ENCODE measurements around the gene CLIC5. TPM values are rescaled to one million over a fixed set of nuclear protein-coding genes. Genes with fewer than 3 reads are reported as not detected.

The CLIC5 gene
- total RNA-seq, 1 donor, result not detected

GRCh38 chr6:45982280-45983036, 33.2 kb downstream of the CLIC5 start:
- TF ChIP-seq, protein P1, sequence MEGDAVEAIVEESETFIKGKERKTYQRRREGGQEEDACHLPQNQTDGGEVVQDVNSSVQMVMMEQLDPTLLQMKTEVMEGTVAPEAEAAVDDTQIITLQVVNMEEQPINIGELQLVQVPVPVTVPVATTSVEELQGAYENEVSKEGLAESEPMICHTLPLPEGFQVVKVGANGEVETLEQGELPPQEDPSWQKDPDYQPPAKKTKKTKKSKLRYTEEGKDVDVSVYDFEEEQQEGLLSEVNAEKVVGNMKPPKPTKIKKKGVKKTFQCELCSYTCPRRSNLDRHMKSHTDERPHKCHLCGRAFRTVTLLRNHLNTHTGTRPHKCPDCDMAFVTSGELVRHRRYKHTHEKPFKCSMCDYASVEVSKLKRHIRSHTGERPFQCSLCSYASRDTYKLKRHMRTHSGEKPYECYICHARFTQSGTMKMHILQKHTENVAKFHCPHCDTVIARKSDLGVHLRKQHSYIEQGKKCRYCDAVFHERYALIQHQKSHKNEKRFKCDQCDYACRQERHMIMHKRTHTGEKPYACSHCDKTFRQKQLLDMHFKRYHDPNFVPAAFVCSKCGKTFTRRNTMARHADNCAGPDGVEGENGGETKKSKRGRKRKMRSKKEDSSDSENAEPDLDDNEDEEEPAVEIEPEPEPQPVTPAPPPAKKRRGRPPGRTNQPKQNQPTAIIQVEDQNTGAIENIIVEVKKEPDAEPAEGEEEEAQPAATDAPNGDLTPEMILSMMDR (IDR thresholded peaks at IDR 0.05; ENCODE audit: insufficient read depth, low read depth, low read length), result no peak
- H3K4me3 ChIP-seq (ENCODE audit: low read depth, low read length), result no peak overlapping the region
- DNase-seq (ENCODE audit: low read depth), result no peak

DNA sequence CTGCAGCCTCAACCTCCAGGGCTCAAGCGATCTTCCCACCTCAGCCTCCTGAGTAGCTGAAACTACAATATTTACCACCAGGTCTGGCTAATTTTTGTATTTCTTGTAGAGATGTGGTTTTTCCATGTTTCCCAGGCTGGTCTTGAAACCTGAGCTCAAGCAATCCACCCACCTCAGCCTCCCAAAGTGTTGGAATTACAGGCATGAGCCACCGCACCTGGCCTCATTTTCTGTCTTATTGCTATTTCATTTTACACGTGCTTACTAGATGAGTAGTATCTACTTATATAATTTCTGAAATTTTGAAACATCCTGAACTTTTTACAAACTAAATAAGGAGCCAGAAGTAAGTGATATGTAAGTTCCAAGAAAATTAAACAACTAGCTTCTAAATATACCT, 34.6 kb downstream of the CLIC5 start:
- TF ChIP-seq, protein P1 (IDR thresholded peaks at IDR 0.05; ENCODE audit: insufficient read depth, low read depth, low read length), result no peak
- no peak for DNase-seq (ENCODE audit: low read depth)
- no peak overlapping the region for H3K4me3 ChIP-seq (ENCODE audit: low read depth, low read length)

DNA sequence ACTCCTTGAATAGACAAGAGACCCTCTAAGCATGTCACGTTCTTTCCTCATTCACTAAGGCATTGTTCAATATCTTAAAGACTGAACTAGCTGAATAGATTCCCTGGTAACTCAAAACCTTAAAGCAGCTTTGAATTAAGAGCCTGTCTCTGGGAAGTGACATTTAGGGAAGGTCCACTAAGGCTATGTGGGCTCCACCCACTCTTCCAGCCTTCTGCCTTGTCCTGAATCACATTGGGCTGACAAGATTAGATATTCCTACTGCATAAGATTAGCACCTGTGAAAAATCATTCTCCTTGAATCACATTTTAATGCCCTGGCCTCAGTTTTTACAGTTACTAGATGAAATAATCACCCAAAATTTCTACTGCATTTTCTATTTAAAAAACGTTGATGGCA, 36.3 kb downstream of the CLIC5 start:
- no peak overlapping the region for H3K4me3 ChIP-seq (ENCODE audit: low read depth, low read length)
- TF ChIP-seq, protein P1 (IDR thresholded peaks at IDR 0.05; ENCODE audit: insufficient read depth, low read depth, low read length), result no peak
- no peak for DNase-seq (ENCODE audit: low read depth)

GRCh38 chr6:45974596-45974995, 41.1 kb downstream of the CLIC5 start:
- TF ChIP-seq, protein P1 (IDR thresholded peaks at IDR 0.05; ENCODE audit: insufficient read depth, low read depth, low read length), result no peak
- H3K4me3 ChIP-seq (ENCODE audit: low read depth, low read length), result no peak overlapping the region
- no peak for DNase-seq (ENCODE audit: low read depth)

DNA sequence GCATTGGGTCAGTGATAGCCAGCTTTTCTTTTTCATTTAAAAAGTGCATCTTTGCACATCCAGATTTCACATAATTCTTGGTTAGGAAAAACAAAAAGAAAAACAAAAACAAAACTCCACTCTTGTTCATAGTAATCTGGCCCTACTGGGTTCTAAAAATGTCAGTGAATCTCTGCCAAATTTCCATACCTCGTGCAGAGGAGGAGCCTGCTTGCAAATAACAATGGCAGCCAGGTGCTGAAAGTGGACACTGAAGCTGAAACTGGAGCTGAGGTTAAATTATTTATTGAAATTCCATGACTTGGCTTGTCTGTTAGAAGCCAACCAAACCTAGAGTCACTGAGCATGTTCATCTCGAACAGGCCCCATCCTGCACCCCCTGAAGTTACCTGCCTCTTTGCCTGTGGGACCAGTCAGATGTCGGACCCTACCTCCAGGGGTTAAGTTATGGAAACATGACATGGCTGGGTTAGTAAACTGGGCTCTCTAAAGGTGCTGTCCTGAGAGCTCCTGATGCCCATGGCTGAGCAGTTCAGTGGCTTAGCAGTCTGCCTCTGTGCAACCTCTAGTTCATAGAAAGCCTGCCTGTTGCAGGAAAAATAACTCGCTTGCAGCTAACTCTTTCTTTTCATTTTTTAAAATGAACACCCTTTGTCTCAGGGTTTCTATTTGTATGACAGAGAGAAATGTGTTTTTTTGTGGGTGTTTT, 42.7 kb downstream of the CLIC5 start:
- no peak for DNase-seq (ENCODE audit: low read depth)
- TF ChIP-seq, protein P1 (IDR thresholded peaks at IDR 0.05; ENCODE audit: insufficient read depth, low read depth, low read length), result no peak
- no peak overlapping the region for H3K4me3 ChIP-seq (ENCODE audit: low read depth, low read length)

DNA sequence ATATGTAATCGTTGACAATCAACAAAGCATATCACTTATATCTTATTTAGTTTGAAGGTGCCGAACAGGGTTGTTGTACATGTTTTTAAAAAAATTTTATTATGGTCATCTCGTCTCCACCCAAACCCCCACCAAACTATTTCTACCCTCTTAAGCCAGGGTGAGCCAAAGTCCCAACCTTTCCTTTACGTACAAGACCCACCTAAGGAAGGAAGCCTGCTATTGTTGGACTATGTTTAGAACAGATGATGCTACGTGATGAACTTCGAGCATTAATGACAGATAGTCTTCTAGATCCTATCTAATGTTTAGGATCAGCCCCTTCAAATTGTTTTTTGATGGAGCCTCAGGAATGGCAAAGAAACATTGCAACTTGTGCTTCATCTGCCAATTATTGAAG, 44.4 kb downstream of the CLIC5 start:
- H3K4me3 ChIP-seq (ENCODE audit: low read depth, low read length), result no peak overlapping the region
- no peak for DNase-seq (ENCODE audit: low read depth)
- TF ChIP-seq, protein P1 (IDR thresholded peaks at IDR 0.05; ENCODE audit: insufficient read depth, low read depth, low read length), result no peak
